ENCODE results near the gene STARD5.

GRCh38 chr15:81270188-81270587 is 53.8 kb downstream of the STARD5 start:
- TF ChIP-seq GATA2 (IDR thresholded peaks at IDR 0.05; ENCODE audit: low read depth, low read length) (no peak), GATA3 (IDR thresholded peaks at IDR 0.05; ENCODE audit: low read depth, low read length) (no peak)

All from SH-SY5Y (cell line).